CD4-positive, CD25-positive, alpha-beta regulatory T cell (primary cell): ENCODE measurements around the gene USP54. TPM values are rescaled to one million over a fixed set of nuclear protein-coding genes. Genes with fewer than 3 reads are reported as not detected.

ENCODE experiments used
- ATAC-seq, 2 donors: fragments of 150-1000 bp; cut with Tn5 transposase; one replicate each; pipeline ENCODE4 v1.10.0; 2021; ENCODE audit warnings: low read depth in 2 of 2, moderate number of reproducible peaks in 2 of 2, moderate library complexity in 1 of 2
- DNase-seq, 3 donors: peaks; one replicate each; pipeline versions ENCODE4 v3.0.0 to v3.0.0-alpha.2; 2012 to 2022; ENCODE audit warnings: mixed read lengths in 1 of 3
- H3K27ac ChIP-seq: one replicate; pipeline ENCODE4 v1.7.0; 2013; ENCODE audit warnings: mild to moderate bottlenecking, low read length; ENCODE audit not compliant: insufficient read depth, poor library complexity, severe bottlenecking
- H3K27me3 ChIP-seq: one replicate; pipeline ENCODE4 v1.7.0; 2013; ENCODE audit warnings: low read length; ENCODE audit not compliant: control insufficient read depth, insufficient read depth
- H3K36me3 ChIP-seq: one replicate; pipeline ENCODE4 v1.7.0; 2013; ENCODE audit warnings: mild to moderate bottlenecking, low read length, moderate library complexity; ENCODE audit not compliant: control insufficient read depth, insufficient read depth
- H3K4me1 ChIP-seq: 2 replicates; pipeline ENCODE4 v1.7.0; 2013; ENCODE audit warnings: mild to moderate bottlenecking, low read length; ENCODE audit not compliant: insufficient read depth, control insufficient read depth, poor library complexity, severe bottlenecking
- H3K4me3 ChIP-seq: one replicate; pipeline ENCODE4 v1.7.0; 2013; ENCODE audit warnings: low read depth, mild to moderate bottlenecking, low read length, moderate library complexity
- H3K9me3 ChIP-seq, 2 experiments: 1 replicate in 1 of 2; 2 replicates in 1 of 2; pipeline ENCODE4 v1.7.0; 2013; ENCODE audit warnings: low read length in 2 of 2, mild to moderate bottlenecking in 1 of 2, moderate library complexity in 1 of 2; ENCODE audit not compliant: control insufficient read depth in 2 of 2
- H3K27ac Mint-ChIP-seq, 3 donors: one replicate each; pipeline ENCODE4 v1.8.0; 2020 to 2022; ENCODE audit warnings: mild to moderate bottlenecking in 3 of 3, mixed read lengths in 3 of 3, moderate library complexity in 2 of 3
- H3K27me3 Mint-ChIP-seq: one replicate; pipeline ENCODE4 v1.8.0; 2022; ENCODE audit warnings: mild to moderate bottlenecking, mixed read lengths
- H3K36me3 Mint-ChIP-seq: one replicate; pipeline ENCODE4 v1.8.0; 2020; ENCODE audit warnings: mixed read lengths
- H3K4me1 Mint-ChIP-seq, 4 donors: one replicate each; pipeline ENCODE4 v1.8.0; 2020 to 2022; ENCODE audit warnings: mixed read lengths in 4 of 4, mild to moderate bottlenecking in 1 of 4
- H3K4me3 Mint-ChIP-seq, 4 donors: one replicate each; pipeline ENCODE4 v1.8.0; 2020 to 2022; ENCODE audit warnings: mild to moderate bottlenecking in 4 of 4, mixed read lengths in 4 of 4, moderate library complexity in 3 of 4
- H3K9me3 Mint-ChIP-seq, 7 donors: one replicate each; pipeline ENCODE4 v1.8.0; 2020 to 2022; ENCODE audit warnings: mixed read lengths in 7 of 7, mild to moderate bottlenecking in 3 of 7, moderate library complexity in 2 of 7
- polyA plus RNA-seq, 4 donors: library from polyadenylated mRNA; unstranded; fragments of 300-500 nt; fragmentation: Illumina TruSeq; gene quantifications; one replicate each; pipeline ENCODE4 v1.2.3, GENCODE V29; 2021
- total RNA-seq: library from RNA; stranded (reverse); gene quantifications from one replicate; pipeline ENCODE4 v1.2.3, GENCODE V29; 2022

The USP54 gene
- total and polyA plus RNA-seq, 5 donors from 2014 or later = 0.84 to 4.2 (median 1.1) TPM

DNA sequence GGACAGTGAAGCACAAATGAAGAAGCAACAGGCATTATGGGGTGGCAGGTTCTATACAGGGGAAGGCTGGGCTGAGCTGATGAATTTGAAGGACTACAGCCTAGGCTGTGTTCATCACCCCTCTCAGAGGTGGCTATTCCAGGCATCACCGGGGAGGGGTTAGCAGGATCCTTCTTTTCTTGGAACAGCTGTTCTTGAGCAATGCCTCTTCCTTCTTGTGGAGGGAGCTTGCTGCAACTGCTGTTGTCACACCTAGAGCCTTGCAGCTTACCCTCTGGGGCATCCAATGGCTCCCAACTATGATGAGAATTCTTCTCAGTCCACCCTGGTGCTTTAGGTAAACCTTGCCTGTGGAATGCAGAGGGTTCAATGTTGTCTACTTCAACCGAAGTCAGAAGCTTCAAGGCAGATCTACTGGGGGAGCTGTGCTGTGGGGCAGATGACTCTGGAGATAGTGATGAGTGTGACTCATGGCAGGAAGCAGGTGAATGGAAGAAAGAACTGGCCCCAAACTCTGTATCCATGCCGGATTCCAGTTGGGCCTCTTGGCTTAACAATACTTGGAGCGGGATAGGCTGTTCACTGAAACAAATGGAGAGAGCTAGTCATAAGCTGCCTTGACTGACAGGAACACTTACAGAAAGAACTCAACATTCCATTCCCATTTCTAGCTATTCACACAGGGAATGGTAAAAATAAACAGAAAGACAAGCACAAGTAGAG lies 73.8 kb downstream of the USP54 start:
- DNase-seq (no peak), ATAC-seq (no peak)
- Histone ChIP-seq H3K27ac (no peak overlapping the region), H3K9me3 (no peaks in the 10 kb centered on the region), H3K4me3 (no peak overlapping the region), H3K27me3 (no peaks in the 10 kb centered on the region), H3K36me3 (no peaks in the 10 kb centered on the region), H3K4me1 (no peaks in the 10 kb centered on the region)
- Mint-ChIP-seq H3K4me3 (no peak overlapping the region), H3K9me3 (no peaks in the 10 kb centered on the region), H3K27ac (peak overlapping the region in 1 of 3 donors; percentile 53), H3K27me3 (no peaks in the 10 kb centered on the region), H3K36me3 (peaks cover 6% of the 10 kb centered on the region), H3K4me1 (peaks cover 0 to 2% (median 0%) of the 10 kb centered on the region in 4 donors)

GRCh38 chr10:73512207-73512743 lies 78.9 kb downstream of the USP54 start:
- H3K27ac ChIP-seq = no peak overlapping the region
- H3K4me3 Mint-ChIP-seq = no peak overlapping the region
- no peaks in the 10 kb centered on the region for H3K36me3 ChIP-seq
- no peaks in the 10 kb centered on the region for H3K27me3 Mint-ChIP-seq
- no peaks in the 10 kb centered on the region for H3K27me3 ChIP-seq
- no peaks in the 10 kb centered on the region for H3K36me3 Mint-ChIP-seq
- no peaks in the 10 kb centered on the region for H3K9me3 ChIP-seq
- no peaks in the 10 kb centered on the region for H3K9me3 Mint-ChIP-seq
- H3K27ac Mint-ChIP-seq = no peak overlapping the region
- no peaks in the 10 kb centered on the region for H3K4me1 ChIP-seq
- no peak for ATAC-seq
- DNase-seq = no peak
- peaks cover 0 to 2% (median 0%) of the 10 kb centered on the region in 4 donors for H3K4me1 Mint-ChIP-seq
- no peak overlapping the region for H3K4me3 ChIP-seq

GRCh38 chr10:73509695-73510094 lies 81.4 kb downstream of the USP54 start:
- no peak overlapping the region for H3K4me3 Mint-ChIP-seq
- no peaks in the 10 kb centered on the region for H3K27me3 Mint-ChIP-seq
- no peak overlapping the region for H3K27ac Mint-ChIP-seq
- H3K36me3 Mint-ChIP-seq = peaks cover 12% of the 10 kb centered on the region
- Histone ChIP-seq H3K27me3 (no peaks in the 10 kb centered on the region), H3K27ac (no peak overlapping the region), H3K4me1 (no peaks in the 10 kb centered on the region), H3K36me3 (peaks cover 7% of the 10 kb centered on the region), H3K4me3 (no peak overlapping the region), H3K9me3 (no peaks in the 10 kb centered on the region)
- no peaks in the 10 kb centered on the region for H3K9me3 Mint-ChIP-seq
- ATAC-seq (no peak), DNase-seq (no peak)
- H3K4me1 Mint-ChIP-seq = peaks cover 0 to 7% (median 5%) of the 10 kb centered on the region in 4 donors

DNA sequence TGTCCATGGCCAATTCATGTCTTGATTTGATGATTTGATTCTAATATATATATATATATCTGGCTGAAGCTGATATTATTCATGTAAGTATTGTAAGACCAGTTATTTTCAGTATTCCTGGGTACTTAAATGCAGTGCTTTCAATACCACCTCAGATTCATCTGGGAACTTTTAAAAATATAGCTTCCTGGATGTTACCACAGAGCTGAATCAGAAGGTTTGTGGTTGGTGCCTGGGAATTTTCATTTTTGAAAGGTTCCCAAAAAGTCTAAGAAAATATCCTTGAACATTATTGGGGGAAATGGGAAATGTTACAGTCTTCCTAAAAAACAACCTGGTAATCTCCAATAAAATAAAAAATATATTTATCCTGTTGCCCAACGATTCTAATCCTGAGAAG lies 84.7 kb downstream of the USP54 start:
- H3K27me3 ChIP-seq = no peaks in the 10 kb centered on the region
- DNase-seq (no peak), ATAC-seq (no peak)
- peaks cover 16% of the 10 kb centered on the region for H3K36me3 ChIP-seq
- H3K4me3 Mint-ChIP-seq = no peak overlapping the region
- H3K4me1 ChIP-seq = peaks cover 8% of the 10 kb centered on the region
- no peak overlapping the region for H3K4me3 ChIP-seq
- H3K4me1 Mint-ChIP-seq = peaks cover 5 to 21% (median 16%) of the 10 kb centered on the region in 4 donors
- H3K36me3 Mint-ChIP-seq = peaks cover 28% of the 10 kb centered on the region
- H3K9me3 Mint-ChIP-seq = peaks cover 0 to 3% (median 0%) of the 10 kb centered on the region in 7 donors
- no peak overlapping the region for H3K27ac Mint-ChIP-seq
- no peaks in the 10 kb centered on the region for H3K9me3 ChIP-seq
- H3K27ac ChIP-seq = no peak overlapping the region
- no peaks in the 10 kb centered on the region for H3K27me3 Mint-ChIP-seq

DNA sequence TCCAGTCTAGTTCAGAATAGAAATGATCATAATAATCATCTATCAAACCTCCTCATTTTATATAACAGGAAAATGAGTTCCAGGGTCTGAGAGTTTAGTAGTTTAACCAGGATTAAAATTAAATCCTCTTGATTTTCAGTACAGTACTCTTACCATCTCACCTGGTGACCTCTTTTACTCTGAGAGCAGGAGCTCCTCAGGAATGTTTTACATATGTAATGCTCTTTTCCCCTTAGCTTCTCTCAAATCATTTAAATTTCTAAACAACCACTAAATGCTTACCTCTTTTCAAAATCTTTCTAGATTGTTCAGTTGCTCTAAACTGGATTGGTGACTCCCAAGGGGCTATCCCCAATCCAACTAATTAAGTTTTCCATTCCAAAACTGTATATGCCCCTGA lies 85.1 kb downstream of the USP54 start:
- Histone ChIP-seq H3K4me3 (no peak overlapping the region), H3K36me3 (peaks cover 16% of the 10 kb centered on the region), H3K27me3 (no peaks in the 10 kb centered on the region), H3K27ac (no peak overlapping the region), H3K9me3 (no peaks in the 10 kb centered on the region), H3K4me1 (peaks cover 12% of the 10 kb centered on the region)
- H3K4me1 Mint-ChIP-seq = peaks cover 9 to 26% (median 20%) of the 10 kb centered on the region in 4 donors
- DNase-seq = no peak
- ATAC-seq = no peak
- no peak overlapping the region for H3K27ac Mint-ChIP-seq
- H3K36me3 Mint-ChIP-seq = peaks cover 28% of the 10 kb centered on the region
- peaks cover 0 to 5% (median 0%) of the 10 kb centered on the region in 7 donors for H3K9me3 Mint-ChIP-seq
- no peak overlapping the region for H3K4me3 Mint-ChIP-seq
- no peaks in the 10 kb centered on the region for H3K27me3 Mint-ChIP-seq

DNA sequence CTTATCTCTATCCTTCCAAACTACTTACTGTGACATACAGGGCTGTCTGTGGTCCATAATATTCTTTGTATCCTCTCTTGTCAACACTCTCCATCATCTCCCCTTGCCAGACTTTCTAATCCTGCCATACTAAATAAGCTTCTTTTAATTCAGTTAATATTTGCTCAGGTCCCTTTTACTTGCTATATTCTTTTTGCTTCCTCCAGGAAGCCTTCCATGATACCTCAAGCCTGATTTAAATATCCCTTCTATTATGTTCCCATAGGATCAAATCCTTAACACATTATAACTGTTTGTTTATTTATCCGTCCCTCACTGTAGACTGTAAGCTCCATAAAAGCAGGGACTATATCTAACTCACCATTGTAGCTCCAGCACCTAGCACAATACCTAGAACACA lies 88.1 kb downstream of the USP54 start:
- Mint-ChIP-seq H3K36me3 (peaks cover 28% of the 10 kb centered on the region), H3K4me3 (peak overlapping the region in 1 of 4 donors; percentile 29), H3K27ac (peak overlapping the region; percentile 12 to 50 (median 30)), H3K27me3 (no peaks in the 10 kb centered on the region), H3K9me3 (peaks cover 0 to 5% (median 0%) of the 10 kb centered on the region in 7 donors), H3K4me1 (peaks cover 20 to 30% (median 28%) of the 10 kb centered on the region in 4 donors)
- Histone ChIP-seq H3K36me3 (peaks cover 16% of the 10 kb centered on the region), H3K4me3 (no peak overlapping the region), H3K4me1 (peaks cover 20% of the 10 kb centered on the region), H3K27ac (no peak overlapping the region), H3K9me3 (no peaks in the 10 kb centered on the region), H3K27me3 (no peaks in the 10 kb centered on the region)
- ATAC-seq (no peak), DNase-seq (no peak)

GRCh38 chr10:73501651-73502050 lies 89.5 kb downstream of the USP54 start:
- ATAC-seq = peak; percentile 56 to 72
- Histone ChIP-seq H3K4me3 (peak overlapping the region; percentile 61), H3K27ac (peak overlapping the region; percentile 61), H3K9me3 (no peaks in the 10 kb centered on the region), H3K36me3 (peaks cover 16% of the 10 kb centered on the region), H3K27me3 (no peaks in the 10 kb centered on the region), H3K4me1 (peaks cover 27% of the 10 kb centered on the region)
- Mint-ChIP-seq H3K4me3 (peak overlapping the region; percentile 43 to 78 (median 57)), H3K27ac (peak overlapping the region; percentile 77 to 78 (median 77)), H3K36me3 (peaks cover 28% of the 10 kb centered on the region), H3K27me3 (no peaks in the 10 kb centered on the region), H3K9me3 (peaks cover 0 to 5% (median 0%) of the 10 kb centered on the region in 7 donors), H3K4me1 (peaks cover 25 to 39% (median 33%) of the 10 kb centered on the region in 4 donors)
- DNase-seq = peak in 1 of 3 donors; percentile 23
